Measurements from ENCODE around the gene COP1.
"Not testable (repeated sequence)": the region's sequence is repeated elsewhere in the genome, so short reads cannot be mapped to it uniquely, and the experiment has no call there.

The COP1 gene

GRCh38 chr1:175984813-175985212, 222.3 kb downstream of the COP1 start:
- TF ChIP-seq CTCF (IDR thresholded peaks at IDR 0.05; ENCODE audit: low read length, missing control alignments) = no peak
- H3K4me3 ChIP-seq (replicated peaks; ENCODE audit: low read depth, low read length) = no peak overlapping the region
- DNase-seq (ENCODE audit: low read depth) = no peak

GRCh38 chr1:175984057-175984812, 222.9 kb downstream of the COP1 start:
- no peak for TF ChIP-seq CTCF (IDR thresholded peaks at IDR 0.05; ENCODE audit: low read length, missing control alignments)
- no peak overlapping the region for H3K4me3 ChIP-seq (replicated peaks; ENCODE audit: low read depth, low read length)
- DNase-seq (ENCODE audit: low read depth) = no peak

GRCh38 chr1:175983363-175983762, 223.7 kb downstream of the COP1 start:
- DNase-seq (ENCODE audit: low read depth); H3K4me3 ChIP-seq (replicated peaks; ENCODE audit: low read depth, low read length): not testable (repeated sequence)

- H3K4me3 ChIP-seq (replicated peaks; ENCODE audit: low read depth, low read length) = no peak overlapping the region
- no peak for TF ChIP-seq CTCF (IDR thresholded peaks at IDR 0.05; ENCODE audit: low read length, missing control alignments)
- DNase-seq (ENCODE audit: low read depth) = no peak
Measured at GRCh38 chr1:175981128-175981527, 226.0 kb downstream of the COP1 start.

GRCh38 chr1:175978926-175979325, 228.2 kb downstream of the COP1 start:
- H3K4me3 ChIP-seq (replicated peaks; ENCODE audit: low read depth, low read length) = no peak overlapping the region
- DNase-seq (ENCODE audit: low read depth) = peak; percentile 23
- no peak for TF ChIP-seq CTCF (IDR thresholded peaks at IDR 0.05; ENCODE audit: low read length, missing control alignments)

GRCh38 chr1:175978476-175978875, 228.6 kb downstream of the COP1 start:
- TF ChIP-seq CTCF (IDR thresholded peaks at IDR 0.05; ENCODE audit: low read length, missing control alignments) = no peak
- H3K4me3 ChIP-seq (replicated peaks; ENCODE audit: low read depth, low read length) = no peak overlapping the region
- DNase-seq (ENCODE audit: low read depth) = peak; percentile 40

- H3K4me3 ChIP-seq (replicated peaks; ENCODE audit: low read depth, low read length) = no peak overlapping the region
- TF ChIP-seq CTCF (IDR thresholded peaks at IDR 0.05; ENCODE audit: low read length, missing control alignments) = no peak
- peak; percentile 45 for DNase-seq (ENCODE audit: low read depth)
Measured at GRCh38 chr1:175976865-175977642, 230.0 kb downstream of the COP1 start.
